Caco-2 (cell line): ENCODE results near the gene KIRREL3. TPM values are rescaled to one million over a fixed set of nuclear protein-coding genes. Genes with fewer than 3 reads are reported as not detected.

Source experiments
- BruUV-seq: library from RNA; stranded (reverse); fragments of 400-500 nt; replicated peaks from 2 replicates; lab custom pipeline; 2021; lab: Mats Ljungman, UMichigan
- CTCF ChIA-PET: fragments of 300-600 bp; sonication (Branson Sonifier 250); formaldehyde crosslinking; loops from one replicate; lab custom pipeline; 2022; ENCODE audit warnings: antibody characterized with exemption; lab: Charles Lee
- POLR2A ChIA-PET: fragments of 300-600 bp; sonication (Branson Sonifier 250); formaldehyde crosslinking; loops from one replicate; lab custom pipeline; 2022; ENCODE audit warnings: antibody characterized with exemption; lab: Charles Lee
- DNase-seq, 2 experiments: peaks; one replicate each; pipeline versions ENCODE4 v3.0.0 to v3.0.0-alpha.2; 2020 to 2022
- H3K27me3 ChIP-seq: replicated peaks from 2 replicates; pipeline ENCODE4 v1.6.0; 2011; ENCODE audit warnings: low read length; ENCODE audit not compliant: control insufficient read depth, insufficient read depth
- H3K36me3 ChIP-seq: 2 replicates; pipeline ENCODE4 v1.5.1; 2011; ENCODE audit warnings: low read length; ENCODE audit not compliant: control insufficient read depth, insufficient read depth
- H3K4me1 ChIP-seq: fragments of 250-450 bp; sonication (Bioruptor Pico); 2 replicates; pipeline ENCODE4 v1.5.1; 2020; ENCODE audit warnings: mild to moderate bottlenecking
- H3K4me3 ChIP-seq: 2 replicates; pipeline ENCODE4 v1.5.1; 2011; ENCODE audit warnings: low read depth, mild to moderate bottlenecking, control low read depth, low read length
- H3K9me3 ChIP-seq: fragments of 250-450 bp; sonication (Bioruptor Pico); 2 replicates; pipeline ENCODE4 v1.5.1; 2020; ENCODE audit warnings: mild to moderate bottlenecking, moderate library complexity
- H3K27ac Mint-ChIP-seq: one replicate; pipeline ENCODE4 v1.8.0; 2022; ENCODE audit warnings: mixed read lengths; ENCODE audit not compliant: unreplicated experiment
- H3K27me3 Mint-ChIP-seq: one replicate; pipeline ENCODE4 v1.8.0; 2022; ENCODE audit warnings: mixed read lengths; ENCODE audit not compliant: insufficient read depth, unreplicated experiment
- H3K36me3 Mint-ChIP-seq: one replicate; pipeline ENCODE4 v1.8.0; 2022; ENCODE audit warnings: mild to moderate bottlenecking, mixed read lengths; ENCODE audit not compliant: insufficient read depth, unreplicated experiment
- H3K4me1 Mint-ChIP-seq: one replicate; pipeline ENCODE4 v1.8.0; 2022; ENCODE audit warnings: low read depth, mixed read lengths; ENCODE audit not compliant: unreplicated experiment
- H3K4me3 Mint-ChIP-seq: one replicate; pipeline ENCODE4 v1.8.0; 2022; ENCODE audit warnings: mild to moderate bottlenecking, moderate library complexity, mixed read lengths; ENCODE audit not compliant: unreplicated experiment
- H3K9me3 Mint-ChIP-seq: one replicate; pipeline ENCODE4 v1.8.0; 2022; ENCODE audit warnings: mixed read lengths; ENCODE audit not compliant: unreplicated experiment
- intact Hi-C: fragments of 100-400 bp; cut with micrococcal nuclease; formaldehyde crosslinking; loops from one replicate; pipeline ENCODE4 v1.10.0; 2022; ENCODE audit not compliant: unreplicated experiment
- total RNA-seq: library from RNA; stranded (reverse); gene quantifications from 2 replicates; pipeline ENCODE4 v1.2.3, GENCODE V29; 2022
- TF ChIP-seq, protein P1 (sequence below), 2 experiments: fragments of 200-600 bp in 1 of 2; IDR thresholded peaks; 1 replicate in 1 of 2; 2 replicates in 1 of 2; pipeline versions ENCODE4 v1.5.1 to v1.8.0; 2011 to 2022; ENCODE audit warnings: antibody characterized with exemption in 1 of 2, control low read depth in 1 of 2, inconsistent platforms in 1 of 2, low read depth in 1 of 2, low read length in 1 of 2, mild to moderate bottlenecking in 1 of 2, moderate library complexity in 1 of 2; ENCODE audit not compliant: insufficient read depth in 1 of 2, severe bottlenecking in 1 of 2, unreplicated experiment in 1 of 2

The KIRREL3 gene
- total RNA-seq, 1 experiment from 2014 or later = not detected

GRCh38 chr11:126776119-126776518 lies 224.5 kb downstream of the KIRREL3 start:
- no peaks in the 10 kb centered on the region for H3K4me1 ChIP-seq
- TF ChIP-seq, protein P1, sequence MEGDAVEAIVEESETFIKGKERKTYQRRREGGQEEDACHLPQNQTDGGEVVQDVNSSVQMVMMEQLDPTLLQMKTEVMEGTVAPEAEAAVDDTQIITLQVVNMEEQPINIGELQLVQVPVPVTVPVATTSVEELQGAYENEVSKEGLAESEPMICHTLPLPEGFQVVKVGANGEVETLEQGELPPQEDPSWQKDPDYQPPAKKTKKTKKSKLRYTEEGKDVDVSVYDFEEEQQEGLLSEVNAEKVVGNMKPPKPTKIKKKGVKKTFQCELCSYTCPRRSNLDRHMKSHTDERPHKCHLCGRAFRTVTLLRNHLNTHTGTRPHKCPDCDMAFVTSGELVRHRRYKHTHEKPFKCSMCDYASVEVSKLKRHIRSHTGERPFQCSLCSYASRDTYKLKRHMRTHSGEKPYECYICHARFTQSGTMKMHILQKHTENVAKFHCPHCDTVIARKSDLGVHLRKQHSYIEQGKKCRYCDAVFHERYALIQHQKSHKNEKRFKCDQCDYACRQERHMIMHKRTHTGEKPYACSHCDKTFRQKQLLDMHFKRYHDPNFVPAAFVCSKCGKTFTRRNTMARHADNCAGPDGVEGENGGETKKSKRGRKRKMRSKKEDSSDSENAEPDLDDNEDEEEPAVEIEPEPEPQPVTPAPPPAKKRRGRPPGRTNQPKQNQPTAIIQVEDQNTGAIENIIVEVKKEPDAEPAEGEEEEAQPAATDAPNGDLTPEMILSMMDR (IDR thresholded peaks at IDR 0.05; ENCODE audit: insufficient read depth in 1 of 2, low read depth in 1 of 2, low read length in 1 of 2, severe bottlenecking in 1 of 2, unreplicated experiment in 1 of 2) = no peak
- no peaks in the 10 kb centered on the region for H3K9me3 ChIP-seq
- Mint-ChIP-seq H3K4me3 (no peak overlapping the region), H3K27ac (no peak overlapping the region), H3K4me1 (no peaks in the 10 kb centered on the region), H3K9me3 (no peaks in the 10 kb centered on the region), H3K36me3 (no peaks in the 10 kb centered on the region), H3K27me3 (peaks cover 27% of the 10 kb centered on the region)
- H3K36me3 ChIP-seq = no peaks in the 10 kb centered on the region
- DNase-seq = no peak
- no peaks in the 10 kb centered on the region for H3K27me3 ChIP-seq
- ChIA-PET CTCF (interaction anchor here (1.1 kb wide), 1 partner anchor 12 kb away, joined by 4 read pairs; no protein-coding TSS in a partner anchor), POLR2A (no interaction called here)
- no TSS peak for BruUV-seq
- intact Hi-C loops = no loop called here
- H3K4me3 ChIP-seq = no peak overlapping the region

DNA sequence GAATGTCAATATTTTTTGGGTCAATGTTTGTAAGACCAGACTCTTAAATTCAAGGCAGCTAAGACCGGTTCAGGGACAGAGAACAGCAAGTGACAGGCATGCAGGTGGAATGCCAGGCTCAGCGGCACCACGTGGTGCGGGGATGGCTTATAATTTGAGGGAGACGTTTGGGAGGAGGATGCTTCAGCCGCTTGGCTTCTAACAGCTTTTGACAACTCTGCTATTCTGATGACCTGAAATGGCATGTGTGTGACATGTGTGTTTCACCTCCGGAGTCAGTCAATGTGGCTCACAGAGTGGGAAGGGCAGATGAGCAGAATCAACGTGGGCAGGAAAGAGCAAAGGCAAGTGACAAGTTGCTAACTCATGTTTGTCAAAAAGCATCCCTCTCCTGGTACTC lies 228.3 kb downstream of the KIRREL3 start:
- H3K4me1 ChIP-seq = no peaks in the 10 kb centered on the region
- peaks cover 33% of the 10 kb centered on the region for H3K27me3 Mint-ChIP-seq
- no peak for DNase-seq

DNA sequence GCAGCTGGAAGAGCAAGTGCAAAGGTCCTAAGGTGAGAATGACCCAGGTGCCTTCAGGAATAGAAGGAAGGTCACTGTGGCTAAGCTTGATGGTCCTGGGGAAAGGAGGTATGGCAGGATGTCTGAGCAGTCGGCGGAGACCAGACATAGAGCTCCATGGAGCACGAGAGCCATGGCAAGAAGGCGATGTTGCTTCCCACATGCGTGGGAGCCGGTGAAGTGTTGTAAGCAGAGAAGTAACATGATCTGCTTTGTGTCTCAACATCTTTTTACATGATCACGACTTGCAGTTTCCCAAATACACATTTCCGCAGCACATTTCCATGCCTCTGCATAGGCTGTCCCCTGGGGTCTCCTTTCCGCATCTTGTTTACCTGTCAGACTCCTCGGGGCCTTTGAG lies 231.9 kb downstream of the KIRREL3 start:
- Histone ChIP-seq H3K27me3 (no peaks in the 10 kb centered on the region; the same call in 1 of the 2 replicates), H3K4me3 (no peak overlapping the region), H3K9me3 (no peaks in the 10 kb centered on the region), H3K4me1 (no peaks in the 10 kb centered on the region), H3K36me3 (no peaks in the 10 kb centered on the region)
- Mint-ChIP-seq H3K9me3 (peaks cover 9% of the 10 kb centered on the region), H3K27me3 (peaks cover 47% of the 10 kb centered on the region), H3K36me3 (no peaks in the 10 kb centered on the region), H3K27ac (no peak overlapping the region), H3K4me3 (no peak overlapping the region), H3K4me1 (no peaks in the 10 kb centered on the region)
- TF ChIP-seq, protein P1 (IDR thresholded peaks at IDR 0.05; ENCODE audit: insufficient read depth in 1 of 2, low read depth in 1 of 2, low read length in 1 of 2, severe bottlenecking in 1 of 2, unreplicated experiment in 1 of 2) = no peak
- intact Hi-C loops = no loop called here
- POLR2A ChIA-PET = no interaction called here
- no peak for DNase-seq
- no TSS peak for BruUV-seq
- CTCF ChIA-PET = no interaction called here

More for the DNA sequence above, 228.3 kb downstream of the KIRREL3 start:
- Mint-ChIP-seq H3K27ac (no peak overlapping the region), H3K4me1 (no peaks in the 10 kb centered on the region), H3K9me3 (peaks cover 9% of the 10 kb centered on the region), H3K4me3 (no peak overlapping the region), H3K36me3 (no peaks in the 10 kb centered on the region)
- TF ChIP-seq, protein P1 (IDR thresholded peaks at IDR 0.05; ENCODE audit: insufficient read depth in 1 of 2, low read depth in 1 of 2, low read length in 1 of 2, severe bottlenecking in 1 of 2, unreplicated experiment in 1 of 2) = no peak
- POLR2A ChIA-PET = no interaction called here
- no peaks in the 10 kb centered on the region for H3K36me3 ChIP-seq
- H3K27me3 ChIP-seq = no peaks in the 10 kb centered on the region
- intact Hi-C loops = no loop called here
- H3K4me3 ChIP-seq = no peak overlapping the region
- no peaks in the 10 kb centered on the region for H3K9me3 ChIP-seq
- CTCF ChIA-PET = no interaction called here
- BruUV-seq = no TSS peak
